NB4 (cell line): ENCODE data around the gene MUC6.

ENCODE experiments used
- MYC ChIP-seq: IDR thresholded peaks from 2 replicates; pipeline ENCODE4 v1.6.1; 2011; ENCODE audit warnings: low read depth, low read length
- POLR2A ChIP-seq: IDR thresholded peaks from 2 replicates; pipeline ENCODE4 v1.6.1; 2011; ENCODE audit warnings: mild to moderate bottlenecking; ENCODE audit not compliant: insufficient read length; ENCODE audit errors: extremely low read depth
- TF ChIP-seq, protein P1 (sequence below): IDR thresholded peaks from one replicate; pipeline ENCODE4 v1.5.1; 2012; ENCODE audit warnings: low read depth, low read length

DNA sequence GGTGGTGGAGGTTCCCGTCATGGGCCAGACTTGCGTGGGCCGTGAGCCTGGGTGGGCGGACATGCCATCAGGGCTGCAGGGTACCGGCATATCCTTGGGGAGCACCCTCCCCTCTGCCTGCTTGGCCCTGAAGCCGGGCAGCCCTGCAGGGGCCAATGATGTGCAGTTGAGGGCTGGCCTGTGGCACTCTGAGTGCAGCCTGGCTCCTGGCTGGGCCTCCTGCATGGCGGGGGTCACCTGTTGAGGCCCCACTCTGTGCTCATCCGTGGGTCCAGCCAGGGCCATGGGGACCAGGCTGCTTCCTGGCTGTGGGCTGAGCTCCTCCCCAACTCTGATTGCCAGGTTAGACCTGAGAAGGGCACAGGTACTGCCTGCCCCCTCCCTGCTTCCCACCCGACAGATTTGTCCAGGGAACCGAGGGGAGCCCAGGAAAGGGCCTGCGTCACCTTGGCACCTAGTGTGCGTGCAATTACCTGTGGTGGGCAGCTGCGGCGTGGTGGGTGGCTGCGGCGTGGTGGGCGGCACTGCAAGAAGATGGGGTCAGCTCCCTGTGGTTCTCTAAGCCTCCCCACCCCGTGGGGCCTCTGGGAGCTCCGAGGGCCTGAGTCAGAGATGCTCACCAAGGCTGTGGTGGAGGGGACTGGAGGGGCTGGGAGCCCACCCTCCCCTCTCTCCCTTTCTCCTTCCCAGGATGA is 16.2 kb downstream of the MUC6 start:
- TF ChIP-seq, protein P1, sequence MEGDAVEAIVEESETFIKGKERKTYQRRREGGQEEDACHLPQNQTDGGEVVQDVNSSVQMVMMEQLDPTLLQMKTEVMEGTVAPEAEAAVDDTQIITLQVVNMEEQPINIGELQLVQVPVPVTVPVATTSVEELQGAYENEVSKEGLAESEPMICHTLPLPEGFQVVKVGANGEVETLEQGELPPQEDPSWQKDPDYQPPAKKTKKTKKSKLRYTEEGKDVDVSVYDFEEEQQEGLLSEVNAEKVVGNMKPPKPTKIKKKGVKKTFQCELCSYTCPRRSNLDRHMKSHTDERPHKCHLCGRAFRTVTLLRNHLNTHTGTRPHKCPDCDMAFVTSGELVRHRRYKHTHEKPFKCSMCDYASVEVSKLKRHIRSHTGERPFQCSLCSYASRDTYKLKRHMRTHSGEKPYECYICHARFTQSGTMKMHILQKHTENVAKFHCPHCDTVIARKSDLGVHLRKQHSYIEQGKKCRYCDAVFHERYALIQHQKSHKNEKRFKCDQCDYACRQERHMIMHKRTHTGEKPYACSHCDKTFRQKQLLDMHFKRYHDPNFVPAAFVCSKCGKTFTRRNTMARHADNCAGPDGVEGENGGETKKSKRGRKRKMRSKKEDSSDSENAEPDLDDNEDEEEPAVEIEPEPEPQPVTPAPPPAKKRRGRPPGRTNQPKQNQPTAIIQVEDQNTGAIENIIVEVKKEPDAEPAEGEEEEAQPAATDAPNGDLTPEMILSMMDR, result no peak
- TF ChIP-seq POLR2A (no peak), MYC (no peak)
